ENCODE measurements around the gene ZNF438.
"Not testable (repeated sequence)": the region's sequence is repeated elsewhere in the genome, so short reads cannot be mapped to it uniquely, and the experiment has no call there.

The ZNF438 gene

DNA sequence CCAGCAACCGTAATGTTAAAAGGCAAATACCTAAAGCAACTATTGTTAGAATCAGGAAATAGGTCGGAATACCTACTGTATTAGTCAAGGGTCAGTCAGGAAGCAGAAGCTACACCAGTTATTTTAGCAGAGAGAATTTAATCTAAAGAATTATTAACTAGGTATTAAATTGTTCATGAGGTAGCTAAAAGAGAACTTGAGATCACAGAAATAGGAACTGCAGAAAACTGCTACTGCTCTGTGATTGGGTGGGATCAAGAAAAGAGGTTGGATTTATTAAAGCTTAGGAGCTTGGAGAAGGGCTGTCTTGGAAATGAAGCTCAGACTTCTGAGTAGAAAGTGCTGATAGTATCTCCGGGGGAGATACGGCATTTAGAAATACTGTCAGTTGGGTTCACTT, 20.0 kb upstream of the ZNF438 start:
- no peak for DNase-seq (ENCODE audit: low read depth)

DNA sequence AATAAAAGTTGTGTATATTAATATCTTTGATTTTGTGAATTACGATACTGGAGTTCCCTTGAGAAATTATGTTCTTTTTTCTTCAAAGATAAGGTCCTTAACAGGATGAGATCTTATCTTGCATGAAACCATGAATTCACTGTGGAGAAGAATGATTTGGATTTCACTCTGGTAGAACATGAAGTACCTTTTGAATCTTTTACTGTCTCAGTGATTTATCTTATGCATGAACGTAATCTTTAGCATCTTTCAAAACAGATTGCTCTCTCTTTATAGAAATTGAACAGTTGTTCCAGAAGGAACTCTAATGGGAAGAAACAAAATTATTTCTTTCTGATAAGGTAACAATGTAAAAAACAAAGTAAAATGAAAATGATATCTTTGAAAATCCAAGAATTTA, 11.0 kb upstream of the ZNF438 start:
- no peak for DNase-seq (ENCODE audit: low read depth)

DNA sequence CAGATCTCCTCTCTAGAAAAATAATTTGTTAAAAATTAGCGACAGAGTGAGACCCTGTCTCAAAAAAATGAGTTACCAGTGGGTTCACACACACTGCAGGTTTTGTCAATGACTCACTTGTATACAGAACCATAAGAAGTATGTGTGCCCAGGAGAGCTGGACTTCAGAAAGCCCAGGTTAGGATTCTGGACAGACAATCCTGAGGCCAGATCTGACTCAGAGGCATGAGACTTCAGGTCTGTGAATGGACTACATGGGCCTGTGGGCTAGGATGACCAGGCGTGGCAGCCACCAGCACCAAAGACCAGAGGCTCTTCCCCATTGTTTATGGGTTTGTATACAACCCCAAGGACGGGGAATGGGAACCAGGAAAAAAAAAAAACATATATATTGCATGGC, 9.3 kb upstream of the ZNF438 start:
- DNase-seq (ENCODE audit: low read depth), result no peak

DNA sequence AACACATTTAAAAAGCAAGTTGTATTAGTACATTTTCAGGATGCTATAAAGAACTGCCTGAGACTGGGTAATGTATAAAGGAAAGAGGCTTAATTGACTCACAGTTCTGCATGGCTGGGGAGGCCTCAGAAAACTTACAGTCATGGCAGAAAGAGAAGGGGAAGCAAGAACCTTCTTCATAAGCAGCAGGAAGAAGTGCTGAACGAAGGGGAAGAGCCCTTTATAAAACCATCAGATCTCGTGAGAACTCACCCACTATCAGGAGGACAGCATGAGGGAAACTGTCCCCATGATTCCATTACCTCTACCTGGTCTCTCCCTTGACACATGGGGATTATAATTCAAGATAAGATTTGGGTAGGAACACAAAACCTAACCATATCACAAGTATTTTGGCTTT, 7.3 kb upstream of the ZNF438 start:
- not testable (repeated sequence) for DNase-seq (ENCODE audit: low read depth)

DNA sequence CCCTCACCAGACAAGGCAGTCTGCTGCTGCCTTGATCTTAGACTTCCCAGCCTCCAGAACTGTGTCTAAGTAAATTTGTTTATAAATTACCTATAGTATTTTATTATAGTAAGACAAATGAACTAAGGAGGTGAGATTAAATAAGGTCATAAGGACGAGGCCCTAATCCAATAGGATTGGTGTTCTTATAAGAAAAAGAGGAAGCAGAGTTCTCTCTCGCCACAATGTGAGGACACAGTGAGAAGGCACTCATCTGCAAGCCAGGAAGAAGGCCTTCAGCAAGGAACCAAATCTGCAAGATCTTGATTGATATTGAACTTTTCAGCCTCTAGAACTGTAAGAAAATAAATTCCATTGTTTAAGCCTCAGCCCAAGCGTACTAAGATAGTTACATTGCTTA, 6.1 kb upstream of the ZNF438 start:
- no peak for DNase-seq (ENCODE audit: low read depth)

DNA sequence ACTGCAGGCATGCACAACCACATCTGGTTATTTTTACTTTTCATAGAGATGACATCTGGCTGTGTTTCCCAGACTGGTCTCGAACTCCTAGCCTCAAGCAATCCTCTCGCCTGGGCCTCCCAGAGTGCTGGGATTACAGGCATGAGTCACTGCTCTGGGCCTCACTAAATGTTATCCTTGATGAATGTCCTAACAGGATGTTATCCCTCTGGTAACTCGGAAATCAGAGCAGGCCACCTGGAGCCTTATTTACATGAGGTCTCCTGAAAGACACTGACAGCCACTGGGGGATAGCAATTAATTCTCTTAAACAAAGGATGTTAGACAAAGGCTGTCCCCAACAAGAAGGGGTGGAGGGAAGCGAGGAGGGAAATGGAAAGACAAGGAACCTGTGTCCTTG, 4.5 kb upstream of the ZNF438 start:
- DNase-seq (ENCODE audit: low read depth), result no peak

DNA sequence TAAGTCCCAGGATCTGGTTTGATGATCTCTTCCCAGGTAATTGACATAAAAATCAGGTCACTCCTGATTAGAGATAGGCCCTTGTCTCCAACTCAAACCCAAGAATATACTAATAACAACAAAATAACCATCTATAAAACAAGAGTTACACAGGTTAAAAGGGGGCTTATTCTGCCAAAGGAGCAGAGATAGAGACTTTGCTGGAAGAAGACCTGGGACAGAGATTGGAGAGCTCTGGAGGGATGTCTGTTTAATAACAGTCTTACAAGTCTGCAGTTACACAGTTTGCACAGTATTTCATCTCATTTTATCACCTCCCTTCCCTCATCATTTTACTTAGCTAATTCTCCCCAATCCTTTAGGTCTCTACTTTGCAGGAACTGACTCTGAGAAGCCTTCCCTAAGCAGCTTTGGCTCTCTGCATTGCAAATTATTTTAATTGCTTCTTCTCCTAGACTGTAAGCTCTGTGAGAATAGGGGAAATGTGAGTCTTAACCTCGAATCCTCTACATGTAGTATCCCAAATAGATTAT, 3.7 kb upstream of the ZNF438 start:
- DNase-seq (ENCODE audit: low read depth), result no peak

DNA sequence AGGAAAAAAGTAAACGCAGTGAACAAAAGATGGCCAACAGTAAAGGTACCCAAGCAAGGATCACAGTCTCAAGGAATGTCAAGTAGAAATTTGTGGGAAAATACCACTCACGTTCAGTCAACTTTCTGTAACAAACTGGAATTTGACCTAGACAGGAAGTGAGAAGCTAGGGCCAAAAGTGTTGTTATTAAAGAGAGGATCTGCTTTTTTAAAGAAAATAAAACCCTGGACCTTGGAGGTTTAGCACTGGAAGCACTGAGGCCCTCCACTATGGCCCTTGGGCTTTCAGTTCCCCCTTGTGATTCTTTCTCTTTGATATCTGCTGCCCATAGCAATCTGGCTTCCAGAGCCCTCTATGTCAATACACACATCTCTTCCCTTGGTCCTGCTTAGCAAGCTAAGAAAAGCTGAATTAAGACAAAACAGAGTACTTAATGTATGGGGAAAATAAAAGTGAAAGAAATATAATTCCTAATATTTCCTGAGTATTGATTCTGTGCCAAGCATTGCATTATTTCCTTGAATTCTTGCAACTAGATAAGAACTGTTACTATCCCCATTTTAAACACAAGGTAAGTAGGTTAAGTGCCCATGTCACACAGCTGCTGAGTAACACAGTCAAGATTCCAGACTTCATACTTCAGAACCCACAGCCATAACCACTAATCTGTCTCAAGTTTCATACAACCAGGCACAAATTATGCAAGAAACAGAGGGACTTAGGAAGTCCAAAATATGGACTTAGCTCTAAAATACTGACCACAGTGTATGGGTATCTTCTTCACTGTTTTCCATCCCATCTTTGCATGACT, 2.6 kb upstream of the ZNF438 start:
- no peak for DNase-seq (ENCODE audit: low read depth)

DNA sequence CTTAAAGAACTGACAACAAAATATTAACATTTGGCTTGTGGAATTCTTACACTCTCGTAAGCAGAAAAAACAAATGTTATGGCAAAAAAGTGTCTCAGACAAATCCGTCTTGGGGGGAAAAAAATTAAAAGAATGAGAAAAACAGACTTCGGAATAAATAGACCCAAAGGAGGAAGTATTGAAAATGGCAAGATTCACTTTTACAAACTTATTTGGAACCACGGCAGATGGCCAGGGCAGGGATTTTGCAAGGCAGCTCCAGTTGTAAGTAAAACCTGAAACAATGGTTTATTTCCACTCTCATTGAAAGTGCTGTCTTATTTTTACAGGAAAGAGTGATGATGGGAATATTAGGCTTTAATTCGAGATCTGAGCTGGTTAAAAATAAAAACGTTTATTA, 1.5 kb upstream of the ZNF438 start:
- DNase-seq (ENCODE audit: low read depth), result no peak

DNA sequence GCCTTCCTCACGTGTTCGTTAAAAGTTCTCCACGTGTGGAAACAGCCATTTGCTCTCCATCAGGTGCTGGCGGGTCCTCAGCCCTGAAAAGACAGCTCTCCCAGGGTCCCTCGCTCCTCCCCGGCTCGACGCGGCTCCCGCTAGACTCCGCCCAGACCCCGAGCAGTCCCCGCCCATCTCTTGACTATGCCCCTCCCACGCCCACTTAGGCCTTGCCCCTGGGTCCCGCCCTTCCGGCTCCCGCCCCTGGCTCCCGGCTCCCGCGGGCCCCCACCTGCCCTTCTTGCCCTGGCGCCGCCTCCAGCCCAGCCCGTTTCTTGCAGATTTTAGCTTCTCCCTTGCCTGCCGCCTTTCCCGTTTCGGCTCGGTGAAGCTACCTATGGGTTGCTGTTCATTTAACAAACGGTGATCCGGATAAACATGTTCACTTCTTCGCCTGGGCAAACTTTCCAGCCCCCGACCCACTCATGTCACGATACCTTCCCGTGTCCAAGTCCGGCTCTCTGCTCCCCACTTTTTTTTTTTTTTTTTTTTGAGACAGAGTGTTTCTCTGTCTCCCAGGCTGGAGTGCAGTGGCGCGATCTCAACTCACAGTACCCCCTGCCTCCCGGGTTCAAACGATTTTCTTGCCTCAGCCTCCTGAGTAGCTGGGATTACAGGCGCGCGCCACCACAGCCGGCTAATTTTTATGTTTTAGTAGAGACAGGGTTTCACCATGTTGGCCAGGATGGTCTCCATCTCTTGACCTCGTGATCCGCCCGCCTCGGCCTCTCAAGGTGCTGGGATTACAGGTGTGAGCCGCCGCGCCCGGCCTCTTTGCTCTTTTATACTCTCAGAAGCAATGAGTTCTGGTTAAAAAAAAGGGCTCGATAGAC, 830 bp upstream of the ZNF438 start:
- DNase-seq (ENCODE audit: low read depth), result peak; percentile 87

DNA sequence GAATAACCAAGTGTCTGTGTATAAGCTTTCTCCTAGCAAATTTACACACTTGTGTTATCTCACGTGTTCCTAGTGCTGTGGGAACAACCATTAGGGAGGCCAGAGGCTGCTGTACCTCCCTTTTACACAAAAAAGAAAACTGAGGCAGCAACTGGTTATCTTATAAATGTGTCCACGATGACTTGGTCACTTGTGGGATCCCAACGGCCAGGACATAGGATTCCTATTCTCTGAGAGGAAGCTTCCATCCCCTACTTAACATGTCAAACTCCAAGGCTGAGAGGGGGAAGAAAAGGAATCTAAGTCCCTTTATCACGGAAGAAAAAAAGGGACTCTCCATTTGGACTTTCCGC, 484 bp downstream of the ZNF438 start:
- DNase-seq (ENCODE audit: low read depth), result no peak

DNA sequence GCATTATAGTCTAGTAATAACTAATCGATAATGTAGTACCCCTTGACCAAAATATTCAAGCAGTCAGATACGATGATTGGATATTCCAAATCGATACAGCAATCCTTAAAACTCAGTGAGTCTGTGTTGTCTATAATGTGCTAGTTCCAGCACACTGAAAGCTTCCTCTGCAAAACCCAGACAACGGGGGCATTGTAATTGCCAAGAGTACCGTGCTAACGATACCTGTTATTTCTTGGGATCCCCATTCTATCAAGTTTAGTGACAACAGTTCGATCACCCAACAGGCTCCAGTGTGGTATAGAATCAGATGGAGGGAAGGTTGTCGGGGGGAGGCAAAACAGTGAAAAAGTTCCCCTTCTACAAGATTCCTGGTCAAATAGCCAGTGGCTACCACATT, 865 bp downstream of the ZNF438 start:
- DNase-seq (ENCODE audit: low read depth), result no peak

DNA sequence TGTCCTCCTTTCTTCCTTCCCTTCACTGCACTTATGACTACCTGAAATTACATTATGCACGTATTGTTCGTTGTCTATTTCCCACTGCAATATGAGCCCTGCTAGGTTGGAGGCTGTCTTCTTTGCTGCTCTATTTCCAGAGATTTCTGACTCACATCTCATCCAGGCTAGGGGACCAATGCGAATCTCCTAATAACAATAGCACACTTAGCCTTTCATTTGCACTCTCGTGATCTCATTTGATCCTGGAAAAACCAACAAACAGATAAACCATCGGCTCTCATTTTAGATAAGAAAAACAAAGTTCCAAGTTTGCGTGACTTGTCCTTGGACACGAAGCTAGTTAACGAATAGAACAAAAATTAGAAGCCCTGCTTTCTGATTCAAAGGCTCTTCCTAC, 1.4 kb downstream of the ZNF438 start:
- no peak for DNase-seq (ENCODE audit: low read depth)

DNA sequence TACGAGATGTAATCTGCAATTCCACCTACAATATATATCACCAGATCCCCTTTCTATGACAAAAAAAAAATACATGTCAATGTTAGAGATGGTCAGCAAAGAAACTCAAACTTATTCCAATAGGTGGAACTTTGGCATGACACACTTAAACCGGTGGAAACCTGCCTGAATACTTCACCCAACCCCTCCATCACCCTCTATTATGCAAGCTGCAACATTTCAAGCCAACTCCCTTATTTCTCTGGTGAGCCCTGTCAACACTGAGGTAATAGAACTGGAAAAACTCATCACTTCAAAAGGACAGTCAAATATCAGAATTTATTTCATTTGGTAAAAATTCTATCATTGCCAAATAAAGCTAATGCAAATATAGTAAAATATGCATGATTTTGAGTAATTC, 3.6 kb downstream of the ZNF438 start:
- no peak for DNase-seq (ENCODE audit: low read depth)

DNA sequence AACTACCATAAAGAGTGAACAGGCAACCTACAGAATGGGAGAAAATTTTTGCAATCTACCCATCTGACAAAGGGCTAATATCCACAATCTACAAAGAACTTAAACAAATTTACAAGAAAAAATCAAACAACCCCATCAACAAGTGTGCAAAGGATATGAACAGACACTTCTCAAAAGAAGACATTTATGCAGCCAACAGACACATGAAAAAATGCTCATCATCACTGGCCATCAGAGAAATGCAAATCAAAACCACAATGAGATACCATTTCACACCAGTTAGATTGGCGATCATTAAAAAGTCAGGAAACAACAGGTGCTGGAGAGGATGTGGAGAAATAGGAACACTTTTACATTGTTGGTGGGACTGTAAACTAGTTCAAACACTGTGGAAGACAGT, 5.4 kb downstream of the ZNF438 start:
- DNase-seq (ENCODE audit: low read depth), result not testable (repeated sequence)

DNA sequence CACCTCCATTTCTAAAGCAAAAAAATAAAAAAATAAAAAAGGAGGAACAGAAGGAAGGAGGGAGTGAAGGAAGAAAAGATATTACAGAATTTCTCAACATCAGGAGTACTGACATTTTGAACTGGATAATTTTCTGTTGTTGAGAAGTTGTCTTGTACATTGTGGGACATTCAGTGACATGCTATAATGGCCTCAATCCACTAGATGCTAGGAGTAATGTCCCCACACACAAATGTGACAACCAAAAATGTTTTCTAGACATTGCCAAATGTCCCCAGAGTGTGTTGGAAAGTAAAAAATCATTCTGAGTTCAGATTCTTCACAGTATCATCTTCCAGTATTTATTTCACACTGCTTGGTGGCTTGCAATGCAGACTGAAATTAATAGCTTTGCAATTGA, 6.5 kb downstream of the ZNF438 start:
- no peak for DNase-seq (ENCODE audit: low read depth)

DNA sequence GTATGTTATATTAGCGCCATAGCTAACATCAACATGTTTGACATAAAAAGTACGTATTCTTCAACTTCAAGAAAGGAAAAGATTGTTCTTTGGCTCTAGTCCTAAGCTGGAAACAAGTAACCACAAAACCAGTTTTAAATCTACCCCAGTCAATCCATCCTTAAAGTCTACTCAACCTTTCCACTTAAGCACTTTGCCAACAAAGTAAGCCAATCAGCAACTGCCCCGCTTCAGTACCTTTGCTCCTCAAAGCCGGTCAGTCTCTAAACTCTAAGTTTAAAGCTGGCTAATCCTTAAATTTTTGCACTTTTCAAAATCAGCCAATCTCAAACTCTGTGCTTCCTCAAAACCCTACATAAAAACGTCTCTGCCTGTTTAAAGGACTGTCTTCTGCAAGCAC, 8.1 kb downstream of the ZNF438 start:
- DNase-seq (ENCODE audit: low read depth), result no peak

DNA sequence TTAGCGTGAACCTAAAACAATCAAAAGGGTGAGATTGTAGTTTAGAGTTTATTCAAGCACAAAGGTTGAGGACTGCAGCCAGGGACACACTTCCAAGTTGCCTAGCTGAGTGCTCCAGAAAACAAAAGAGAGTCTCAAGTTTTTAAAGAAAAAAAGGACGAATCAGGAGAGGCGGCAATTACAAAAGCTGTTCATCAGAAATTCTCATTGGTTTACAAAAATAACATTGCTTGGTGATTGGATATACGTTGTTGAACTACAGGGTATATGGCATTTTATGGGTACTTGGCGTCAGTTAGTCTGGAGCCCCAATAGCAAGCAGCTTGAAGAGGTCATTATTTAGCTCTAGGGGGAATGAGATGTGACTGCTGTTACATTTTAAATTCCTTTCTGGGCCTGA, 11.5 kb downstream of the ZNF438 start:
- DNase-seq (ENCODE audit: low read depth), result no peak

DNA sequence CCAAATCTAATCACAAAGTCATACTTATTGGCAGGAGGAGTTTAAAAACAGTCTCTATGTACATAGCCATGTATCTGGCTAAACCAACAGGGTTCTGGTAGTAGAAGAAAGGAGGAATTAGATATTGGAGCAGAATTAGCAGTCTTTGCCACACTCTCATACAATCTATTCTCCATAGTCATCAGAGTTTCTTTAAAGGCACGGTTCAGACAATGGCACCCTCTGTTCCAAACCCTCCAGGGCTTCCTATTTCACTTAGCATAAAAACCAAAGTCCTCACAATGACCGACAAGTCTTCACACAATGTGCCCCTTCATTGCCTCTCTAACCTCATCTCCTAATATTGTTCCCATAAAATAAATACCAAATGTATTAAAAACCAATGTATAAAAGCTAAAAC, 12.7 kb downstream of the ZNF438 start:
- DNase-seq (ENCODE audit: low read depth), result no peak

DNA sequence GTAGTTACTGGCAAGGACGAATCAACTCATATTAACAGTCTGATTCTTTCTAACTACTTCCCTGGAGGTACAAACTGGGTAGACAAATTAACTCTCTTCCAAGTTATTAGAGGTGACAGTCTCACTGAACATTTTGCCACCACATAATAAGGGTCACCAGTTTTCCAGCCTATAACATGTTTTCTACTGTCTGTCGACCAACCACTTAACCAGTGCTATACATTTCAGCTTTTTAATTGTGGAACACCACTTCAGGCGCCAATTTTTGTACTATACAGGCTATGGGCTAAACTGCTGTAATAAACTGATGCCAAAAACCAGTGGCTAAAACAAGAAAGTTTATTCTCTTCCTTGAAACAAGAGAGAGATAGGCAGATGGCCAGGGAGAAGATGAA, 13.3 kb downstream of the ZNF438 start:
- DNase-seq (ENCODE audit: low read depth), result no peak

DNA sequence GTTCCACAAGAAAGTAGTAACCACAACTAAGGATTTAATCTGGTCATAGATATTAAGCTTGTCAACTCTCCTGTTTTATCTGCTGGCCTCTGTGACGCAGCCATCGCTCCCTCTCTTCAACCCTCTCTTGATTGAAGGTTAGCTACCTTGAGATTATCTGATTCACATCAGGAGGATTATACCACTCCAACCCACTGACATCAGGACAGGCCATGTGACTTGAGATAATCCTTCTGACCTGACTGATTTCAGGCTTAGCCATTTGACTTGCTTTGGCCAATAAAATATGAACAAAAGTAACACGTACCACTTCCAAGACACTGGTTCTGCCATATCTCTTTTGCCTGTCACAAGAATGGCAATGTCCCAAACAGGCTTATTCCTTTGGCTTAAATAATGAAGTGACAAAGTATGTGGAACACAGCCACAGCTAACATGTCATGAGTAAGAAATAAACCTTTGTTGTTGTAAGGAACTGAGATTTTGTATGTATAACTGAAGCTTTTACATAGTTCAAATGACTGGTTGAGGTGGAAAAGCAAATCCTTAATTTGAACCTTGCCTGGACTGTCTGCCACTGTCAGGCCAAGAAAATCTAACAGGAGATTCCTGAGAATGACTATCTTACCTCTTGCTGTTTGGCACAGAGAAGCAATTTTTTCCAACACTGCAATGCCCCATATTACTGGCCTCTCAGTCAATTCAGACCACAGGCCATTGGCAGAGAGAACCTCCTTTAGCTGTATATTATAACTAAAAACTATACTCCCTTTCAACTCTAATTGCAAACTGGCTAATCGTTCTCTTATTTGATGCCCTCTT, 13.9 kb downstream of the ZNF438 start:
- DNase-seq (ENCODE audit: low read depth), result no peak

DNA sequence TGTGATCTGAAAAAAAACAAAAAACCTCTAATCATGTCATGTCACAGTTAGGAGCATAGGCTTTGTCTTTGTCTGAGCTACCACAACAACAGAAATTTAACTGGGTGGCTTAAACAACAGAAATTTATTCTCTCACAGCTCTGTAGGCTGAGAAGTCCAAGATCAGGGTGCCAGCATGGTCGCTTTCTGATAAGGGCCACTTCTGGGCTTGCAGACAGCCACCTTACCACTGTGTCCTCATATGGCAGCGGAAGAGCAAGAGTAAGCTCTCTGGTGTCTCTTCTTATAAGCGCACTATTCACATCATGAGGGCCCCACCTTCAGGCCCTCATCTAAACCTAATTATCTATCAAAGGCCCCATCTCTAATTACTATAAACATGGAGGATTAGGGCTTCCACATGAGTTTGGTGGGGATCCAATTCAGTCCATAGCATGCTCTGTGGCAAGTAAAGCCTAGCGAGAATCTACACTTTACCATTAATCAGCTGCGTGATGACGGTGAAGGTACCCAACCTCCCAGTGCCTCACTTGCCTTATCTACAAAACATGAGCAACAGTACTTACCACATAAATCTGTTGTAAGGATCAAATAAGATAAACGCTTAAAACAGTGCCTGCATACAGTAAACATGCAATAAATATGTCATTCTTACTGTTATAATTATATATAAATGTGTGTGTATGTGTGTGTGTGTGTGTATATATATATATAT, 17.3 kb downstream of the ZNF438 start:
- no peak for DNase-seq (ENCODE audit: low read depth)
